ENCODE measurements around the gene AGAP2. TPM values are rescaled to one million over a fixed set of nuclear protein-coding genes. Genes with fewer than 3 reads are reported as not detected.
A peak's percentile ranks its signal among the peaks of the same experiment; 100 is the strongest.

The AGAP2 gene
- total and polyA plus RNA-seq, 2 of the 13 experiments (the other 11 are each of a cell fraction or from before 2014, with no cell fraction given), result 0.38 to 0.45 TPM

- TF ChIP-seq ZNF460 (CRISPR knock-in tag; IDR thresholded peaks at IDR 0.05; ENCODE audit: borderline replicate concordance) (peak; percentile 89), ZNF710 (CRISPR knock-in tag; IDR thresholded peaks at IDR 0.05; ENCODE audit: borderline replicate concordance) (0 out of 2 replicates have a peak, but pooled peaks have one; percentile 4), ETV6 (CRISPR knock-in tag; conservative IDR thresholded peaks at IDR 0.05) (no peak), ZNF607 (CRISPR knock-in tag; IDR thresholded peaks at IDR 0.05; ENCODE audit: borderline replicate concordance) (no peak), ZNF605 (CRISPR knock-in tag; IDR thresholded peaks at IDR 0.05) (no peak), ZFP82 (CRISPR knock-in tag; IDR thresholded peaks at IDR 0.05; ENCODE audit: borderline replicate concordance) (no peak), CREM (IDR thresholded peaks at IDR 0.05) (no peak), CREM (CRISPR knock-in tag; IDR thresholded peaks at IDR 0.05) (no peak), ZFX (CRISPR knock-in tag; IDR thresholded peaks at IDR 0.05; ENCODE audit: low read depth) (no peak), ZNF317 (CRISPR knock-in tag; IDR thresholded peaks at IDR 0.05) (peak; percentile 23; the same call in 1 of the 2 replicates), IRF9 (CRISPR knock-in tag; IDR thresholded peaks at IDR 0.05; ENCODE audit: borderline replicate concordance) (no peak), RCOR2 (CRISPR knock-in tag; IDR thresholded peaks at IDR 0.05) (peak; percentile 32; the same call in 1 of the 2 replicates), AKAP8 (CRISPR knock-in tag; IDR thresholded peaks at IDR 0.05) (no peak), ZBTB10 (CRISPR knock-in tag; IDR thresholded peaks at IDR 0.05; ENCODE audit: borderline replicate concordance) (no peak), SNAPC5 (CRISPR knock-in tag; IDR thresholded peaks at IDR 0.05; ENCODE audit: borderline replicate concordance) (no peak)
Observed at GRCh38 chr12:57693317-57693658, 45.3 kb downstream of the AGAP2 start (continued).
